Dermis microvascular lymphatic vessel endothelial cell (primary cell): ENCODE results near the gene EN2. TPM values are rescaled to one million over a fixed set of nuclear protein-coding genes. Genes with fewer than 3 reads are reported as not detected.

Experiments used
- DNase-seq, 2 donors: peaks; one replicate each; pipeline versions ENCODE4 v3.0.0 to v3.0.0-alpha.2; 2010; ENCODE audit warnings: low read depth in 2 of 2
- total RNA-seq: library from RNA; depleted of rRNA; stranded (reverse); fragments of >200 nt; gene quantifications from 2 replicates; pipeline ENCODE4 v1.2.1, GENCODE V29; 2014

The EN2 gene
- total RNA-seq, 1 donor from 2014 or later: under 0.01 TPM

DNA sequence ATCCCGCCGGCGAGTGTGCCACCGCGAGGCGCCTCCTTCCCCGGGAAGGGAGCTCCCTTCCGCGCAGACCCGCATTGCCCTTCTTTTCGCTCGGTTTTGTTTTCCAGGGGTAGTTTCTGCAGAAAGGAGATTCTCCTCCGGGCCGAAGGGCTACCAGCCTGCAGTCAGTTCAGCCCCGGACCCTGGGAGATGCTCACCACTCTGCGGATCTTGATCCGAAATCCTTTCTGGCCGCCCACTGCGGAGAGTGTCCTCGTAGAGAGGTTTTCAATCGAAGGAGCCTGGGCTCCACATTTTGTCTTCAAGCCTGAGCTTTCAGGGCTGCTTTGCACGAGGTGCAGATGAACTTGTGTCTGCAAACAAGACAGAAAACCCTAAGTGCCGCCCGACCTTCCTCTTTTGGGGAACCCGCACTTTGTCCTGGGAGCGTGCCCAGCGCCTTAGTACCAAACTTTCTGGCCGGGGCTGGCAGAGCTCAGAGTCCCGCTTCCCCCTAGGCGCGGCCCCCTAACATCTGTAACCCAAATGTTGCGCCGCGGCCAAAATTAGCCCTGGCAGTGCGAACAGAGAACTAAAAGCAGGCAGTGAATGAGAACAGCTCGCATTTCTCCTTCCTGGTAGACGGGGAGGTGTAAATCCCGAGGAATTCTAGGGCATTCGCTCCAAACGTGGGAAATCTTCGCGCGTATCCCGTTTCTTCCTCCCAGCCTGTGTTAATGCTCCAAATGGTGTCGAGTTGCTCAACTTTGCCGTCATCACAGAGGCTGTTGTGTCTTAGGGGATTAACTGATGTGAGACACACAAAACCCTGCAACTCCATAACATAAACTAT lies 6.7 kb upstream of the EN2 start:
- no peak for DNase-seq

DNA sequence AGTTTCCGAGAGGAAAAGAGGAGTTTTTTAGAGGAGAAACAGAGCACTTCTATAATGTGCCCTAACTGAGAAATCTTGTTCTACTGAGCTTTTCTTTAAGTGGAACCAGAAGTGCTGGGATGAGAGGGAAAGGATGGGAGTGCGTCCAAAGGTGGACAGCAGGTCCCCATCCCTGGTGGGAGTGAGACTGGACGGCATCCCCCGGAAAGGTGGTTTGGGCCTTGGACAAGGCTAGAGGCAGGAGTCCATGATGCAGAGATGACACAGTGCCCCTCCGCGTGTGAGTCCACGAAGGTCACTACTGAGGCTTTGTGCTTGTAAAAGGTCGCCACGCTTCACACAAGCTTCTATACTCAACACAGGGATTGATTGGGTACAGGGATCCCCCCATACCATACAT lies 6.1 kb upstream of the EN2 start:
- DNase-seq: no peak

DNA sequence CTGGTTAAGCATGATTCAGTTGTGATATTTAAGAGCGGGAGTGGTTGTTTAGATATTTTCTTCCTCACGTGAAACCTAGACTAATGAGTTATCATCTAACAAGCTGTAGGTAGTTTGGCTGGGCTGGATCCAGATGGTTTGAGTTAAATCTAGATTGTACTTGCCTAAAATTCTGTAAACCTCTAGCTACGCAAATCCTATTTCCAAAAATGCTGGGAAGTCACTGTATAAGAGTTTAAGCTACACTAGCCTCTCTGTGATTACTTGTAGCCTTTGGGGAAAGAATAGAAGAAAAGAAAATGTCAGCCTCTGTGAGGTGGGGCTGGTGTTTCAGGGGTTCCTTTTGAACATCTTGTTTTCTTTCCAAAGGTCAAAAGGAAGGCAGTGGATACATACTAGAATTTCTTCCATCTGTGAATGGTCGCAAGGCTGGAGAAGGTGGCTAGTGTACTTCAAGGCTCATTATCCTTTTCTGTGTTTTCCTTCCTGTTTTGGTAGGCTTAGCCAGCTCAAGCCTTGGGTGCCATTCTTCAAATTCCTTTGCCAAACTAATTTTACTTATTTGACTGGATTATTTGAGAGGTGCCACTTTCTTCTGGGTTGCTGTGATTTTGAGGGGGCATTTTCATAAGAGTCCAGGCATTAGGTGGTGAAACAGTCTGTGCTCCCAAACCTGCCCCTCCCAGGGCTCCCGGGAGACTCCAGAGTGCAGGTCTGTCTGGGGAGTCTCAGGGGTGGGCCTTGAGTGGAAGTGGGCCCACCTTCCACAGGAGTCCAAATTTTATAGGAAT lies 5.2 kb upstream of the EN2 start:
- DNase-seq: no peak

DNA sequence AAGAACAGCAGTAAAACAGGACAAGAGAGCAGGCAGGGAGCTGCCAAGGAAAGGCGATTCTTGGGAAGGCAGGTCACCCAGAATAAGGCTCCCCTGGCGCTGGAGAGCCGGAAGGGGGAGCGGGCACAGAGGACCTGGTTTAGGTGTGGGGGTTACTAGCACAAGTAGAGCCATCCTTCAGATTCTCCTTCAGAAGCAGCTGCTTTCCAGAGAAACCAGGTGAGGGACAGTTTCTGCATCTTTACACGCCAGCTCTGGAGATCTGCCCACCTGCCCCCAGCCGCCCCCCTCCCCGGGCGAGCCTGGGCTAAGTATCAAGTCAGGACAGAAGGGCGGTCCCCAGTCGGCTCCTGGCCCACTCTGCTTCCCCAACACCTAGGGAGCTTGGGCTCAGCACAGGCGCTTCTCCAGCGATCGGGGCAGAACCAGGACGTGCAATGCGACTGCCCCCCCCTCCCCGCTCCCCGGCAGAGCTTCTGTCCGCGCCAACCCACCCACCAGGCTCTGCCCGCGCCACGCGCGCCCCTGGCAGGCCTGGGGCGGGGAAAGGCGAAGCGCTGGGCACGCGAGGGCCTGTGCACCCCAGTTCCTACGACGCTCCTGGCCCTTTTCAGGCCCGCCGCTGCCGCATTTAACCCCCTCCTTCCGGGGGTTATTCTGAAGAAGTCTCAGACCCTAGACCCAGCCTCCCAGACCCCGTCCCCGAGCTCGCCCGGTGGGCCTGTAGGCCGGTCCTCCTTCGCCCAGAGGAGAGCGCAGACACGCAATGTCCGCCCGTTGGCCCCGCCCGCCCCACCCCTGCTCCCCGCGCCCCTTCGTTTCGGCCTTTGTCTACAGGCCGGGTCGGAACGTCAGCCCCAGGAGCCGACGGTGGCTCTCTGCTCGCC lies 4.4 kb upstream of the EN2 start:
- DNase-seq: no peak

DNA sequence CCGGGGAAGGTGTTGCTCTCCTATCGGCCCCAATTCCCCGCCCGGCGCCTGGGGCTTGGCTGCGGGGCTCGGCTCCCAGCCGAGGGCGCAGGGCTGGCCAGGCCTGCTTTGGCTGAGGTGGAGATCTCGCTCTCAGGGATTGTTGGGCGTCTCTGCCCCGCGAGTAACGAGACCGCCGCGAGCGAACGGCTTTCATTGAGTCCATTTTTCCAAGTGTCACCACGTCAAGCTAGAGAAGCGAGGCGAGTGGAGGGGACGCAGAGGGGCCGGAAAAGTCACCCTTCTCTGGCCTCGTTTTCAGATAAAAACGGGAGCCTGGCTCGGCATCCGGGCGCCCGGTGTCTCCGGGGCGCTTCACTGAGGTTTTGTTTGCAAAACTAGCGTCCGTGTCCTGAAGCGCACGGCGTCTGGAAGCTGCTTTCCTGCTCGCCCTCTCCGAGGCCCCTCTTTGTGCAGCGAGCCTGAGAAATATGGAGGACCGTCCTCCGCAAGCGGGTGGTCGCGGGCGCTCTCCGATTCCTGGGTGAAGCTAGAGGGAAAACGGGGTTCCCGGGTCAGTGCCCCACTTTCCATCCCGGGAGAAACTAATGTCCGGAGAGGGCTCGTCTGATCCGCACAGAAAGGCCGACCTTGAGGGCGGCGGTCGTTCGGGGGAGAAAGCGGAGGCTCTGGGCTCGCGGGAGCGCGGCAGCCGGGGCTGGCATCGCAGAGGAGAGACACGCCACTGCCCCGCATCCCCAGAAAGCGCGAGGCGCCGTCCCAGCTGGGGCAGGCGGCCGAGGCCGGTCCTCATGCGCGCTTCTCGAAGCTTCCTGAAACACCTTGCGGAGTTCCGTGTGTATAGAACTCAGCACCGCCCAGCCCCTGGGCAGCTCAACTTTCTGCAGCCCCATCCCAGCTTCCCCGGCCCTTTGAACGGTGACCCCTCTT lies 3.5 kb upstream of the EN2 start:
- no peak for DNase-seq

DNA sequence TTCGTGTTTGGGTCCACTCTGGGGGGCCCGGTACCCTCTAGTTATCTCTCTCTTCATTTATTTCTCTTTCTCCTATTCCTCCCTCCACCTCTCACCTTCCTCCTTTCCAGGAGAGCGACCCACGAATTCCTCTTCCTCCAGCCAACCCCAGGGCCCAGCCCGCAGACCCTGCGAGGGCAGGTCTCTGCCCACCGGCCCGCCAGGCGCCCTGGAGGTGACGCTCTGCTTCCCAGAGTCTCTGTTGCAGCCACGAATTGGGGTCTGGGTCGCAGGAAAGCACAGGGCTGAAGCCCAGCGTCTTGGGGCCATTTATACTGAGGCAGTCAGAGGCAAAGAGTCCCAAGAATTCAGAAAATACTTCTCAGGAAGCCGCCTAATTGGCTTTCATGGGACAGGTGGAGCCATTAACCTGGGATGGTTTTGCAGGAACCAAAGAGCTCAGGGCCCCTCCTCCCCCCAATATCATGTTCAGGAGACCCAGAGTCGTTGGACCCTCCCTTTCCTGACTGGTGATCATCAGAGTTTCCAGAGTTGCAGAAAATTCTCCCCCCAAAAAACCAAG lies 2.7 kb upstream of the EN2 start:
- no peak for DNase-seq

DNA sequence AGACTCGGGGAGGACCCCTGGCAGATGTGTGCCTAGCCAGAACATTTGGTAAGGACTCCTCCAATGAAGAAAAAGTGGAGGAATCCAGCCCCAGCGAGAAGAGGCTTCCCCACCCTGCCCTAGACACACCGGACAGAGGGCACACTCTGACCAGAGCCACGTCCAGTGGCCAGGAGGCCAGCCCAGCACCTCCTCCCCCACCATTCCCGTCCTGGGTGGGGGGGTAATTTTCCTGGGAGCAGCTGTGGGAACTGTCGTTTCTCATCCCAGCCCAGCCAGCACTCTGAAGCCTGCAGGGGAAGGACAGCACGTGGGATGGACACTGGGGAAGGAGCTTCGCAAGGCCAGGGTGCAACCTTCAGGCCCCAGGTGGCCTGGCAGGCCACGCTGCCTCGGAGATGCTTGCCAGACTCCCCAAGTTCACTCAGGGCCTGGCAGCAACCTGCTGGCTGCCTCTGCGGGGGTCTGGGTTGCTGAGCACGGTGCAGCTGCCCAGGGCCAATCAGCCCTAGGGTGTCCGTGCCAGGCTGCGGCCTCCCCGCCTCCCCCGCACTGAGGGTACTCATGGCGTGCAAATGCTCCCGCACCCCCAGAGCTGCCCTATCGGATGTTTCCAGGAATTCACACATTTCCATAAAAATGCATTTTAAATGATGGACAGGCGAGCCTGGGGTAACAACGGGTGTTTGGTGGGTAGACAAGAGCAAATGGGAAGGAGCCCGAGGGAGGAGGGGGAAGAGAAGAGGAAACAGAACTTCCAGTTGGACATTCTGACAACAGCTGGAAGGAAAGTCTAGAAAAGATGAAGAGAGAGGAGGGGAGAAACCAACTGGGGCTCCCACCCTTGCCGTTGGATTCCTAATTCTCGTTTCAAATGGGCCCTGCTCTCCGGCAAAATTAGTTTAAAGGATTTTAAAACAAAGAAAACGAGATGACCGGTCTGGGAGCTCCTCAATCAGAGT lies 1.9 kb upstream of the EN2 start:
- no peak for DNase-seq

DNA sequence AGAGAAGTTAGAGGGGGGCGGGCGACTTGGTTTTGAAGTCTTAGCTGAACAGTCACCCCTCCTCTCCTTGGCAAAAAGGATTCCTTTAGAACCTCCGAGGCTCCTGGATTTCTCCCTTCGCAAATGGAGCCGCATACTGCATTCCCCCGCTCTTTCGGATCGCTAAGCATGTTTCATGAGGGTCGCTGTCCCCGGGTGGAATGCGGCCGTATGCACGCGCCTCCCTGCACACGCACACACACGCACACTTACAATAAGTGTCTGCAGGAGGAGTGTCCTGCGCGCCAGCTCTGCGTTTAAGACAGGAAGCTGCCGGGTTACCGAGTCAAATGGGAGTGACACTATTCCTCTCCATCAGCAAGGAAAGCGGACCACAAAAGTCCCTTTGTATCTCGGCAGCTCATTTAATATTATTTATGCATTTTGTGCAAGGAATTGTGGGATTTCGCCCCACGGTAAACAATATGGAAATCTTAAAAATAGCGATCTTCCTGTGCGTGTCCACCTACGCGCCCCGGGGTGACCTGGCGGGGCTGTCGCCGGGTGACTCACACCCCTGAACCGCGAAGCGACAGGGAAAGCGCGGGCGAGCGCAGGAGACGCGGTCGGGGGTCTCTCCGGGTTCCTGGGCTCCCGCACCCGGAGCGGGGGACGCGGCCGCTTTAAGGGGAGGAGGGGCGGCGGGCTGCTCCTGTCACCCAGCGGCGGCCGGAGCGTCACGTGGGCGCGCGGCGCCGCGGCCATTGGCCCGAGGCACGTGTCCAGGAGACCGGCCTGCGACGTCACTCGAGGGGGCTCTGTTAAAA lies 988 bp upstream of the EN2 start:
- DNase-seq: peak; percentile 9 to 73

DNA sequence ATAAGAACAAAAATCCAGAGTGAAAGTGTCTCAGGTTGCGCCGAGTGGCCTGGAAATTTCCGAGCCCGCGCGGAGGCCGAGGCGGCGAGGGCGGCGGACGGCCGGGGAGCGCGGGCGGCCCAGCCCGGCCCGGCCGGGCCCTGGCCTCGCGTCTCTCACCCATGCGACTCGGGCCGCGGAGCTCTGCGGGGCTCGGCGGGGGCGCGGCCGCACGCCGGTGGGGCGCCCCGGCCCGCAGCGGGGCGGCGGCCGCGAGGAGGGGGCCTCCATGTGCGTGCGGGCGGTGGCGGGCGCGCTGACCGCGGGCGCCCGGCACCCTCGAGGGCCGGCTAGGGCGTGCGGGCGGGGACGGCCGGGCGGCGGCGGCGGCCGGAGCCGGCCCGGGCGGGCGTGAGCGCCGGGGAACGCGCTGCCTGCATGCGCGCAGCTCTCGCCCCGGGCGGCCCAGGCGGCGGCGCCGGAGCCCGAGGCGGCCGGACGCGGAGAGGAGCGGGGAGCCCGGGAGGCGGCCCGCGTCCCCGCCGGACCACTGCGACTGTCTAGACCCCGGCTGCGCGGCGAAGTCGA lies 302 bp upstream of the EN2 start:
- DNase-seq: no peak

DNA sequence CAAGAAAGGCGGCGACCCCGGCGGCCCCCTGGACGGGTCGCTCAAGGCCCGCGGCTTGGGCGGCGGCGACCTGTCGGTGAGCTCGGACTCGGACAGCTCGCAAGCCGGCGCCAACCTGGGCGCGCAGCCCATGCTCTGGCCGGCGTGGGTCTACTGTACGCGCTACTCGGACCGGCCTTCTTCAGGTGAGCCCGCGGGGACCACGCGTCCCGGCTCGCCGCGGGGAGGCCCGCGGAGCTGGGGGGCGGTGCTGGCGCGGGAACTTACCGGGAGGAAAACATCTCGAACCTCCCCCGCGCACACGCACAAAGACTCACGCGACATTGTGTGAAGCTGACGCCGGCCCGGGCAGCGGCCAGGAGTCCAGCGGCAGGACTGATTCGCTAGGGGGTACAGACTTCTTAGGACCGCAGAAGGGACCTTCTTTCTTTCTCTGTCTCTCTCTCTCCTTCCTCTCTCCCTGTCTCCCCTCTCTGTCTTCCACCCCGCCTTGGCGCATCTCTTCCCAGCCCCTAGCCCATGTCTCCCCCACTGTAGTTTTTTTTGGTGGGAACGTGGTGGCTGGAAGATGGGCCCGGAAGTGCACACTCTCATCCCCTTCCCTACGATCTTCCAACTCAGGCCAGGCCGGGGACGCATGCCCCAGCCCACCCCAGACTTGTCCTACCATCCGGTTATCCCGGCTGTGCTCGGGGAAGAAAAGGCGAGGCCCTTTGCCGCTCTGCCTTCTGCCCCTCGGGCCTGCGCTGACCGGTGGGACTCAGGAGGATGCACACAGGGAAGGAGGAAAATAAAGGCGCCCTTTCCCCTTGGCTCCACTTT lies 1.2 kb downstream of the EN2 start:
- no peak for DNase-seq

DNA sequence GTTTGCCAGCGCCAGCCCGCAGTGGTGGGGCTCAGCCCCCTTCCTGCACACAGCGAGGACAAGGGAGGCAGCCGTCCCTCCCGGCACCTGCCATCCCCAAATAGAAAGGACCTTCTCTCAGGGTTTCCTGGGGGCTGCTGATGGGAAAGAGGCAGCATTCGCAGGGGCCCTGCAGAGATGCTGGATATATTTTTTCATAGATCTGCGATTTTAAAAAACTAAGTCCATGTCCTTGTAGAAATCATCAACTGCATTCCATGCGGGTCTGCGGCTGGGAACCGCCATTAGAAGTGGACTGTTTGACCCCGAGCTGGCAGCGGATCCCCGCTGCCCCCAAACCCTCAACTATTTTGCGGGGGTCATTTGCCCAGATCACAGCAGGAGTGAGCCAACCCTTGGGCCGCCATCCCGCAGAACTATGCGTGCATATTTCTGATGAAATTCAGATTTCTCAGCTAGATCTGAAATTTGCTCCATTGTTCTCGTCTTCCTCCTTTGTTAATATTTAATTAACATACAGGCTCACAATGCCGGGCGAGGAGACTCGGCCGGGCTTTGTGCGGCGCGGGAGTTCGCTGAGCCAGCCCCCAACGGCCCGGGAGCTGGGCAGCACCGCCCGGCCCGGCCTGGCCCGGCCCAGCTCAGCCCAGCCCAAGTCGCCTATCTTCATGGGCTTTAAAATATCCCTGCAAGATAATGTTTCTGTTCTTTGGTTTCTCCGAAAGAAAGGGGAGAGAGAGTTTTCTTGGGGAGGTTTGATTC lies 2.0 kb downstream of the EN2 start:
- DNase-seq: no peak

DNA sequence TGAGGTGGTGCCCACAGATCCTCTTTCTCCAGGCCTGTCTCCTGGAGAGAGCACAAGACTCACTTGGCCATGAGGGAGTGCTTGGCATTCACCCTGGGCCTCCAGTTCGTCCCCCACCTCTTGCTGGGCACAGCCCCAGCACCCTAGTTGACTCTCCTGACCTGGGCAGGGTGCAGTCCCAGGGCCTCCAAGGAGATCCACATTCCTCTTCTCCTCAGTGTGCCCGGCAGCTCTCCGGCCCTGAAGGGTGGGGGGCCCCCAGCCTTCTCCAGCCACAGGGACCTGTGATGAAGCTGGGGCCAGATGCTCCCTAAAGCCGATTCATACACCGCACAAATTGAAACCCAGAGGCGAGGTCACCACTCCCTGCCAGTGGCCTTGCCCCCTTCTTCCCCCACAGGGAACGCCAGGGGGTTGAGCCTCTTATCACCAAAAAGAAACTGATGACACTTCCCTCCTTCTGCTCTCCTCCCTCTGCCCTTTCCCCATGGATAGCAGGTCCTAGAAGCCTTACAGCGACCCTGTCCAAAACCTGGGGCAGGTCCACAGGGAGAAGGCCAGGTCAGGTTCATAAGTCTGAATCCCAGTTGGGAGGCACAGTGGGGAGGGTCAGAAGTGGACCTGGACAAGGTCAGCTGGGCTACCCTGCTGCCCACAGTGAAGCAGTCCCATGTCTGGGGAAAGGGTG lies 3.1 kb downstream of the EN2 start:
- DNase-seq: no peak

DNA sequence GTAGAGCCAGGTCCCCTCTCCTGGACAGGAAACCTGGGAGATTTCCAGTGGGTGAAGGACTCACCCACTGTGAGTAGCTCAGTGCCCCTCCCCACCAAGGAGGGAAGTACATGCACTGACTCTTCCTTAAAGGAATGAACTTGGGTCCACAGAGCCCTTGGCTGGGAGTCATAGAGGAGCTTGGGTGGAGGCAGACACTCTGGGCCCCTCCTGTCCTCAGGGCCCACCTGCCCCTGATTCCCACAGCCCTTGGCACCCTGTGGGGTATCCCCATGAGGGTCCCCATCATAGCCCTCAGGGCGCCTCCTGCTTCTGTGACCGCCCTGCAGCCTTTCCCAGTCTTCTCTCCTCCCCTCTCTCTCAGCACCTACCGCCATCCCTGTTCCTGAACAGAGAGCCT lies 3.7 kb downstream of the EN2 start:
- DNase-seq: no peak

DNA sequence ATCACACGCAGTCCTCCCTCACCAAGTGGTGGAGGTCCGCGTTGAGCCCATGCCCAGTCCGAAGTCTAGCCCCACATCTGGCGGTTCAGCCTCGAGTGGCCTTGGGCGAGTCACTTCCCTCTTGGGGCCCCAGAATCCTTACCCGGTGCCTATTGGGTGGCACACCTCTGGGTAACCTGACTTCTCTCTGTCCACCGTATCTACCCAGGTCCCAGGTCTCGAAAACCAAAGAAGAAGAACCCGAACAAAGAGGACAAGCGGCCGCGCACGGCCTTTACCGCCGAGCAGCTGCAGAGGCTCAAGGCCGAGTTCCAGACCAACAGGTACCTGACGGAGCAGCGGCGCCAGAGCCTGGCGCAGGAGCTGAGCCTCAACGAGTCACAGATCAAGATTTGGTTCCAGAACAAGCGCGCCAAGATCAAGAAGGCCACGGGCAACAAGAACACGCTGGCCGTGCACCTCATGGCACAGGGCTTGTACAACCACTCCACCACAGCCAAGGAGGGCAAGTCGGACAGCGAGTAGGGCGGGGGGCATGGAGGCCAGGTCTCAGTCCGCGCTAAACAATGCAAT lies 4.3 kb downstream of the EN2 start:
- DNase-seq: no peak

DNA sequence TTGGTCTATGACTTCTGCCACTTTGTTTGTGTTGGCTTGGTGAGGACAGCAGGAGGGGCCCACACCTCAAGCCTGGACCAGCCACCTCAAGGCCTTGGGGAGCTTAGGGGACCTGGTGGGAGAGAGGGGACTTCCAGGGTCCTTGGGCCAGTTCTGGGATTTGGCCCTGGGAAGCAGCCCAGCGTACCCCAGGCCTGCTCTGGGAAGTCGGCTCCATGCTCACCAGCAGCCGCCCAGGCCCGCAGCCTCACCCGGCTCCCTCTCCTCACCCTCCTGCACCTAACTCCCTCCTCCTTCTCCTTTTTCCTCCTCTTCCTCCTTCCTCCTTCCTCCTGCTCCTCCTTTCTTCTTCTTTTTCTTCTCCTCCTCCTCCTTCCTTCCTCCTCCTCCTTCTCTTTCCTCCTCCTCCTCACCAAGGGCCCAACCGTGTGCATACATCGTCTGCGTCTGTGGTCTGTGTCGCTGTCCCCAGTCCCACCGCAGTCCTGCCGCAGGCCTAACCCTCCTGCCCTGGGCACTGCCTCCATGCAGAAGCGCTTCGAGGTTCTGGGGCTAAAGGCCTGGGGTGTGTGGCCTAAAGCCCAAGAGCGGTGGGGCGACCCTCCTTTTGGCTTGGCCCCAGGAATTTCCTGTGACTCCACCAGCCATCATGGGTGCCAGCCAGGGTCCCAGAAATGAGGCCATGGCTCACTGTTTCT lies 5.3 kb downstream of the EN2 start:
- DNase-seq: no peak
